Measurements from ENCODE around the gene MRPS25. TPM values are rescaled to one million over a fixed set of nuclear protein-coding genes. Genes with fewer than 3 reads are reported as not detected.

MRPS25 gene
- polyA plus RNA-seq, 1 experiment, result 17.0 TPM

DNA sequence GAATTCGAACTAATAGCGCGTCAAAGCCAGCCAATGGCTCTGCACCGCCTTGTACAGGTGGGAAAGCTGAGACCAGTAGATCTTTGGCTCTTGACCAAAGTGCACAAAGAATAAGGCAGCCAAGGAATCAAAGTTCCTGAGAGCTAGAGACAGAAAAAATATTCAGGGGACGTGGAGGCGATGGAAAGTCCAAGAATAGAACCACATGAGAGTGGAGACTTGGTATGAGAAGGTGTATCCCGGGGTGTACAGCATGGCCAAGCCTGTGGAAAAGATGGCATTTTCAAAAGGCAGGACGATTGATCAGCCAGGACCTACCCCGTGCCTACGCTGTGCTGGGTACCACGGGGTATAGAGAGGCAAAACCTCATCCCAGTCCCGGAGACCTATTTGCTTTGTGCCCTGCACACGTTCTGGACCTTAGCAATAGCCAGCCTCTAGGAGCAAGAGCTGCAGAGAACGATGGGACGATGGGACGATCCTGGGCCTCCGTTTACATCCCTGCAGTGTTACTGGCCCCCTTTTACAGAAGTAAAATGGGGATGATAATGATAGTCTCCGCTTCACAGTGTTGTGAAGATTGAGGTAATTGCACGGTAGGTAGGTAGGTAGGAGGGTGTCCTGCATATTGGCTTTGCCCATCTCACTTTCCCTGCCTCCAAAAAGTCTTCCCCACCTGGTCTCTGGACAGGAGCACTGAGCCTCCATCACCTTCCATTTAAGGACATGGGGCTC is 34.4 kb upstream of the MRPS25 start:
- no peak for DNase-seq (ENCODE audit: low read depth)
- Histone ChIP-seq H3K27me3 (ENCODE audit: control insufficient read depth, insufficient read depth, low read length) (no peaks in the 10 kb centered on the region), H3K36me3 (ENCODE audit: control insufficient read depth, insufficient read depth, low read length) (peaks cover 5% of the 10 kb centered on the region), H3K4me3 (ENCODE audit: low read depth, low read length) (peak overlapping the region; percentile 91)
- TF ChIP-seq, protein P1, sequence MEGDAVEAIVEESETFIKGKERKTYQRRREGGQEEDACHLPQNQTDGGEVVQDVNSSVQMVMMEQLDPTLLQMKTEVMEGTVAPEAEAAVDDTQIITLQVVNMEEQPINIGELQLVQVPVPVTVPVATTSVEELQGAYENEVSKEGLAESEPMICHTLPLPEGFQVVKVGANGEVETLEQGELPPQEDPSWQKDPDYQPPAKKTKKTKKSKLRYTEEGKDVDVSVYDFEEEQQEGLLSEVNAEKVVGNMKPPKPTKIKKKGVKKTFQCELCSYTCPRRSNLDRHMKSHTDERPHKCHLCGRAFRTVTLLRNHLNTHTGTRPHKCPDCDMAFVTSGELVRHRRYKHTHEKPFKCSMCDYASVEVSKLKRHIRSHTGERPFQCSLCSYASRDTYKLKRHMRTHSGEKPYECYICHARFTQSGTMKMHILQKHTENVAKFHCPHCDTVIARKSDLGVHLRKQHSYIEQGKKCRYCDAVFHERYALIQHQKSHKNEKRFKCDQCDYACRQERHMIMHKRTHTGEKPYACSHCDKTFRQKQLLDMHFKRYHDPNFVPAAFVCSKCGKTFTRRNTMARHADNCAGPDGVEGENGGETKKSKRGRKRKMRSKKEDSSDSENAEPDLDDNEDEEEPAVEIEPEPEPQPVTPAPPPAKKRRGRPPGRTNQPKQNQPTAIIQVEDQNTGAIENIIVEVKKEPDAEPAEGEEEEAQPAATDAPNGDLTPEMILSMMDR (IDR thresholded peaks at IDR 0.05; ENCODE audit: insufficient read depth, low read depth, low read length), result no peak
- POLR2A ChIA-PET, result interaction anchor here (0.6 kb wide), 1 partner anchor 15 kb away, joined by 5 read pairs; no protein-coding TSS in a partner anchor
- CTCF ChIA-PET, result interaction anchor here (1.0 to 2.2 kb wide), 5 partner anchors 8 to 187 kb away, joined by 3 to 19 read pairs (median 3); no protein-coding TSS in a partner anchor

DNA sequence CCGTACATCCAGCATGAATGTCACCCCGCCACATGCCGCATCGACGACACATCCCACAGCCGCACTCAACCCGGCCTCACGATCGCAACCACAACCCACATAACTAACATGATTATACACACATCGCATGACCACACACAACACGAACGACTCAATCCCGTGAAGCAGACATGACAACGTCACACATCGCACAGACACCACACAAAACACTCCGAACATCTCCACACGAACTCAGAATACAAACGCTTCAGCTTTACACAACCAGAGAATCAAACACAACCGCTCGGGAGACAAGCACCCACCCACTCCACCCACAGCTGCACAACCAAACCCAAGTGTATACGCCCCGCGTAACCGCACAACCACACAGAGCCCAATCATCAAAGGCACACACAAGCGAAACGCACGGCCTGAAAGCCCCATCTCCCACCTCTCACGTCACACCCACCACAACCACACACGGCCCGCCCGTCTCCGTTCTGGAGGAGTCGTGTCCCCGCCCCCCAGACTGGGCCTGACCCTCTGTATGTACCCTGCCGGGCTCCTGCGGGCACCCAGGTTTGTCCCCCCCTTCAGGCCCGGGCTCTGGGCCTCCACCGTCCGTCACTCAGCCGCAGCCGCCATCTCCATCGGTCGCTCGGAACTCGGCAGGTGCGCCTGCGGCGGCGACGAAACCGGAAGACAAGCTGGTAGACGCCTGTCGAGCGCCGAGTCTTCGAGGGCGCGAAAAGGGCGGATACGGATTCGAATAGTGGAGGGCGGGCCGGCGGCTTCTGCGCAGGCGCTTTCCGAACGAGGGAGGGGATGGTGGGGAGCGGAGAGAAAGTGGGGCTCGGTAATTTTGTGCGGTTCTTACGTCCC is 33.6 kb upstream of the MRPS25 start, which contains the start of gene RBSN:
RBSN (minus strand) TSS at position 646 of the 861 bp plus-strand sequence. CDS start 3,028 bp downstream, outside the sequence.
- Histone ChIP-seq H3K36me3 (ENCODE audit: control insufficient read depth, insufficient read depth, low read length) (peaks cover 9% of the 10 kb centered on the region), H3K27me3 (ENCODE audit: control insufficient read depth, insufficient read depth, low read length) (no peaks in the 10 kb centered on the region), H3K4me3 (ENCODE audit: low read depth, low read length) (peak within 1 kb of the TSS; percentile 91)
- CTCF ChIA-PET, result interaction anchor here (0.7 to 2.2 kb wide), 7 partner anchors 9 to 186 kb away, joined by 3 to 19 read pairs (median 3); no protein-coding TSS in a partner anchor
- POLR2A ChIA-PET, result no interaction called here
- TF ChIP-seq, protein P1 (IDR thresholded peaks at IDR 0.05; ENCODE audit: insufficient read depth, low read depth, low read length), result no peak
- DNase-seq (ENCODE audit: low read depth), result peak; percentile 52

DNA sequence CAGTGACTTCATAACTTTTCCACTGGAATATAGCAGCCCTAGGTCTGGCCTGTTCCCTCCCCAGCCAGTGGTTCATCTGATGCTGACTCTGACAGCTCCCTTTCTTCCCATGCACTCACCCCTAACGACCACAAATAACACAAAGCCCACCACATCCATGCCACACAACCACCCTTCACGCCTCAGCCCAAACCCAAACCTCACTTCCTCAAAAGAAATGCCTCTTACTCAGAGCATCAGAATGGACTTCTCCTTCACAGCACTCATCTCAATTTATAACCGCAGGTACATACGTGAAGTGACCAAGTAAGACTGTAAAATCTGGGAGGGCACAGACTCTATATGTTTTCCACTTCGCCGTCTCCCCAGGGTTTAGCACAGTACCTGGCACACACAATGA is 32.8 kb upstream of the MRPS25 start:
- ChIA-PET POLR2A (no interaction called here), CTCF (interaction anchor here (0.7 to 1.7 kb wide), 3 partner anchors 8 to 172 kb away, joined by 3 to 4 read pairs (median 3); no protein-coding TSS in a partner anchor)
- TF ChIP-seq, protein P1 (IDR thresholded peaks at IDR 0.05; ENCODE audit: insufficient read depth, low read depth, low read length), result no peak
- no peaks in the 10 kb centered on the region for H3K27me3 ChIP-seq (ENCODE audit: control insufficient read depth, insufficient read depth, low read length)
- DNase-seq (ENCODE audit: low read depth), result no peak
- peaks cover 9% of the 10 kb centered on the region for H3K36me3 ChIP-seq (ENCODE audit: control insufficient read depth, insufficient read depth, low read length)
- H3K4me3 ChIP-seq (ENCODE audit: low read depth, low read length), result peak overlapping the region; percentile 91

- Histone ChIP-seq H3K4me3 (ENCODE audit: low read depth, low read length) (no peak overlapping the region), H3K27me3 (ENCODE audit: control insufficient read depth, insufficient read depth, low read length) (no peaks in the 10 kb centered on the region), H3K36me3 (ENCODE audit: control insufficient read depth, insufficient read depth, low read length) (peaks cover 11% of the 10 kb centered on the region)
- ChIA-PET POLR2A (no interaction called here), CTCF (no interaction called here)
- DNase-seq (ENCODE audit: low read depth), result no peak
- TF ChIP-seq, protein P1 (IDR thresholded peaks at IDR 0.05; ENCODE audit: insufficient read depth, low read depth, low read length), result no peak
Observed at GRCh38 chr3:15096046-15096445, 30.9 kb upstream of the MRPS25 start.

All from BJ (cell line).